Measurements from ENCODE around the gene FMO4. TPM values are rescaled to one million over a fixed set of nuclear protein-coding genes. Genes with fewer than 3 reads are reported as not detected.
A peak's percentile ranks its signal among the peaks of the same experiment; 100 is the strongest.

FMO4 gene, protein sequence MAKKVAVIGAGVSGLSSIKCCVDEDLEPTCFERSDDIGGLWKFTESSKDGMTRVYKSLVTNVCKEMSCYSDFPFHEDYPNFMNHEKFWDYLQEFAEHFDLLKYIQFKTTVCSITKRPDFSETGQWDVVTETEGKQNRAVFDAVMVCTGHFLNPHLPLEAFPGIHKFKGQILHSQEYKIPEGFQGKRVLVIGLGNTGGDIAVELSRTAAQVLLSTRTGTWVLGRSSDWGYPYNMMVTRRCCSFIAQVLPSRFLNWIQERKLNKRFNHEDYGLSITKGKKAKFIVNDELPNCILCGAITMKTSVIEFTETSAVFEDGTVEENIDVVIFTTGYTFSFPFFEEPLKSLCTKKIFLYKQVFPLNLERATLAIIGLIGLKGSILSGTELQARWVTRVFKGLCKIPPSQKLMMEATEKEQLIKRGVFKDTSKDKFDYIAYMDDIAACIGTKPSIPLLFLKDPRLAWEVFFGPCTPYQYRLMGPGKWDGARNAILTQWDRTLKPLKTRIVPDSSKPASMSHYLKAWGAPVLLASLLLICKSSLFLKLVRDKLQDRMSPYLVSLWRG
- total RNA-seq (2022) (2.5 and 3.4 TPM in 2 replicates), Bru-seq, nascent RNA (percentile 51 among the genes with signal in this experiment), BruChase-seq, experiment 1, labeled RNA remaining after a 6-hour chase (percentile 43 among the genes with signal in this experiment), BruChase-seq, experiment 2, labeled RNA remaining after a 2-hour chase (percentile 52 among the genes with signal in this experiment)
- long read RNA-seq, partial matches to known transcripts = 1 of 6 reads
- long read RNA-seq, other reads (novel, unspliced or antisense) = 1 of 6 reads

- H3K27me3 Mint-ChIP-seq (ENCODE audit: unreplicated experiment) = no peaks in the 10 kb centered on the region
- intact Hi-C loops (cut with micrococcal nuclease; ENCODE audit: unreplicated experiment) = loop anchor here (1.0 to 10.0 kb wide), 5 partner anchors 69 to 1419 kb away; partner anchors contain the start of gene SCYL3
- CTCF ChIA-PET = interaction anchor here (0.6 to 2.6 kb wide), 20 partner anchors 9 to 1045 kb away, joined by 3 to 46 read pairs (median 4); partner anchors contain the start of gene PRRC2C
- no peaks in the 10 kb centered on the region for H3K4me1 Mint-ChIP-seq (ENCODE audit: low read depth, unreplicated experiment)
- peak; percentile 79 for TF ChIP-seq CTCF (IDR thresholded peaks at IDR 0.05; ENCODE audit: unreplicated experiment)
- no TSS peak for BruUV-seq (replicated peaks)
- peaks cover 7% of the 10 kb centered on the region for H3K36me3 Mint-ChIP-seq (ENCODE audit: insufficient read depth, unreplicated experiment)
- H3K27ac Mint-ChIP-seq (ENCODE audit: unreplicated experiment) = peak within 1 kb of the TSS; percentile 85
- H3K9me3 Mint-ChIP-seq (ENCODE audit: low read depth, unreplicated experiment) = no peaks in the 10 kb centered on the region
- DNase-seq = peak; percentile 93
- H3K4me3 Mint-ChIP-seq (ENCODE audit: low read depth, unreplicated experiment) = peak within 1 kb of the TSS; percentile 58
Observed at GRCh38 chr1:171313835-171314320, at the start of gene FMO4. Gene FMO4 (plus strand): TSS chr1:171314183. CDS start chr1:171319826, 5,643 bp downstream.

GRCh38 chr1:171265686-171266085 lies 48.3 kb upstream of the FMO4 start:
- intact Hi-C loops (cut with micrococcal nuclease; ENCODE audit: unreplicated experiment) = no loop called here
- Mint-ChIP-seq H3K4me1 (ENCODE audit: low read depth, unreplicated experiment) (no peaks in the 10 kb centered on the region), H3K27ac (ENCODE audit: unreplicated experiment) (no peak overlapping the region), H3K9me3 (ENCODE audit: low read depth, unreplicated experiment) (no peaks in the 10 kb centered on the region), H3K27me3 (ENCODE audit: unreplicated experiment) (peaks cover 32% of the 10 kb centered on the region), H3K36me3 (ENCODE audit: insufficient read depth, unreplicated experiment) (no peaks in the 10 kb centered on the region), H3K4me3 (ENCODE audit: low read depth, unreplicated experiment) (no peak overlapping the region)
- BruUV-seq (replicated peaks) = no TSS peak
- CTCF ChIA-PET = no interaction called here
- TF ChIP-seq CTCF (IDR thresholded peaks at IDR 0.05; ENCODE audit: unreplicated experiment) = no peak
- no peak for DNase-seq

GRCh38 chr1:171266930-171267329 lies 47.1 kb upstream of the FMO4 start:
- no peak for TF ChIP-seq CTCF (IDR thresholded peaks at IDR 0.05; ENCODE audit: unreplicated experiment)
- DNase-seq = no peak
- intact Hi-C loops (cut with micrococcal nuclease; ENCODE audit: unreplicated experiment) = no loop called here
- CTCF ChIA-PET = no interaction called here
- Mint-ChIP-seq H3K27ac (ENCODE audit: unreplicated experiment) (no peak overlapping the region), H3K36me3 (ENCODE audit: insufficient read depth, unreplicated experiment) (no peaks in the 10 kb centered on the region), H3K9me3 (ENCODE audit: low read depth, unreplicated experiment) (no peaks in the 10 kb centered on the region), H3K4me1 (ENCODE audit: low read depth, unreplicated experiment) (no peaks in the 10 kb centered on the region), H3K4me3 (ENCODE audit: low read depth, unreplicated experiment) (no peak overlapping the region), H3K27me3 (ENCODE audit: unreplicated experiment) (peaks cover 44% of the 10 kb centered on the region)
- no TSS peak for BruUV-seq (replicated peaks)

DNA sequence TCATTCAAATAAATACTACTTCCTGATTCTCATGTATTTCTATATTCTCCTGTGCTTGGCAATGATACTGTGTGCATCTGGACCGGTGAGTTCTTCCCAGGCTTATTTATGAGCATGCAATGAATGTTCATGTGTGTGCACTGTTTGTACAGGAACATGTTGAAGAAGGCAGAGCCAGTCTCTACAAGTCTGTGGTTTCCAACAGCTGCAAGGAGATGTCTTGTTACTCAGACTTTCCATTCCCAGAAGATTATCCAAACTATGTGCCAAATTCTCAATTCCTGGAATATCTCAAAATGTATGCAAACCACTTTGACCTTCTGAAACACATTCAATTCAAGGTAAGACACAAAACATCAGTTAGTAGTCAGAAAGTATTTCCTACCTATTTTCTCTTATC lies 46.6 kb upstream of the FMO4 start:
- H3K27ac Mint-ChIP-seq (ENCODE audit: unreplicated experiment) = no peak overlapping the region
- intact Hi-C loops (cut with micrococcal nuclease; ENCODE audit: unreplicated experiment) = no loop called here

More for the DNA sequence above, 46.6 kb upstream of the FMO4 start:
- Mint-ChIP-seq H3K4me1 (ENCODE audit: low read depth, unreplicated experiment) (no peaks in the 10 kb centered on the region), H3K9me3 (ENCODE audit: low read depth, unreplicated experiment) (no peaks in the 10 kb centered on the region), H3K36me3 (ENCODE audit: insufficient read depth, unreplicated experiment) (no peaks in the 10 kb centered on the region), H3K4me3 (ENCODE audit: low read depth, unreplicated experiment) (no peak overlapping the region), H3K27me3 (ENCODE audit: unreplicated experiment) (peaks cover 47% of the 10 kb centered on the region)
- CTCF ChIA-PET = no interaction called here
- BruUV-seq (replicated peaks) = no TSS peak
- no peak for DNase-seq
- TF ChIP-seq CTCF (IDR thresholded peaks at IDR 0.05; ENCODE audit: unreplicated experiment) = no peak
